ENCODE measurements around the gene MAS1.
"Not testable (repeated sequence)": the region's sequence is repeated elsewhere in the genome, so short reads cannot be mapped to it uniquely, and the experiment has no call there.

Gene MAS1

GRCh38 chr6:159890792-159891191 is at the start of gene MAS1:
Gene MAS1 (plus strand): TSS chr6:159890988. CDS start chr6:159906956, 15,968 bp downstream.
- no peak for DNase-seq

DNA sequence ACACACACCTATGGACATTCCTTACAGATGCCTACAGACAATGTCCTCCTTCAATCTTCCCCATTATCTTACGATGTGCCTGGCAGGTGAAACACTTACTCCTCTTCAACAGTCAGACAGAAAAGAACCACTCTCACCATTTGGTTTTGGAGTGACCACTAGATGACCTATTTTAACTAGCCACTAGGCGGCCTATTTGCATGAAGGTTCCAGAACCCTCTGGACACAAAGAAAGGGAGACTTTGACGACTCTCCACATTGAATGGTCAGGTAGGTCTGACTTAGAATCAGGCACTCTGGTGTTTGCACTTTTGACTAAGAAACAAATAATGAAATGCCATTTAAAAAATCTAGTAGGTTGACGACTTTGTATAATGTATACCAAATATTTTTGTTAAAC is 48.8 kb upstream of the MAS1 start:
- DNase-seq: no peak

DNA sequence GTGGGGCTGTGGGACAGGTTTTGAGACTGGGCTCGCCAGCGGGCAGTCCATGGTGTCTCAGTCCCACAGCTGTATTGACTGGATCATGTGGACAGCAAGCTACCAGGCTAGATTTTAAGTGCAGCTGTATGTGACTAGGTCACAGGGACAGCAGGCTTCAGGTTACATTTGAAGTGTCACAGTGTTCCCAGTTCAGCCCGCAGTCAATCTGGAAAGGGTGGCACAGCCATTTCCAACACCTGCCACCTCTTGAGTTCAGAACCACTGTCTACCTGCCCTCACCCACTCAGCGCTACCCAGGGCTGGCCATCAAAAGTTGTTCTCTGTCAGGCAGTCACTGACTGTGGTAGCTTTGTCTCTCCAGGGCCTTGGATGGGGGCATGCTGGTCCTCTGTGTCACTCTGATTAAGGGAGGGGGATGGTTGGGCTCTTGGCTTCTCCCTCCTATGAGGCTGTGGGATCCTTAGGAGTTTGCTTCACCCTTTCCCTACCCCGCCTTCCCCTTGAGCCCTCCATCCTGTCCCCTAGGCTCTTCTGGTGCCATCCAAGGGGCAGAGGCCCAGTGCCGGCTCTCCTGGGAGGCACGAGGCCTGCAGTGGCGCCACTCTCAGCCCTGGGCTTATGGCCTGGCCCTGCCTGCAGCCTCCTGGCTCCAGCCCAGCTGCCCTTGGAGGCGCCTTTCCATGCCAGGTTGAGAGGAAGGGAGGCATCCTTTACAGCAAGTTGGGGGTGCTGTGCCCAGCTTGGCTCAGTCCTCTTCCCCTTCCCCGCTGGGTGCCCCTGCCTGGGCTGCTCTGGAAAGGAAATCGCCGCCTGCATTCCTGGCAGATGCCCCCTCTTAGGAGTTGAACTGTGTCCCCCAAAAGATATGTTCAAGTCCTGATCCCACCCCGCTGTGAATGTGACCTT is 45.8 kb upstream of the MAS1 start:
- DNase-seq: no peak

DNA sequence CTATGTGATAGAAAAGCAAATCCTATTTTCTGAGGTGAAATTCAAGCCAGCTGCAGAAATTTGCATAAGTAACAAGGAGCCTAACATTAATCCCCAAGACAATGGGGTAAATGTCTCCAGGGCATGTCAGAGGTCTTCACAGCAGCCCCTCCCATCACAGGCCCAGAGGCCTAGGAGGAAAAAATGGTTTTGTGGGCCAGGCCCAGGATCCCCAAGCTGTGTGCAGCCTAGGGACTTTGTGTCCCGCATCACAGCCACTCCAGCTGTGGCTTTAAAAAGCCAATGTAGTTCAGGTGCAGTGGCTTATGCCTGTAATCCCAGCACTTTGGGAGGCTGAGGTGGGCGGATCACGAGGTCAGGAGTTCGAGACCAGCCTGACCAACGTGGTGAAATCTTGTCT is 42.2 kb upstream of the MAS1 start:
- not testable (repeated sequence) for DNase-seq

DNA sequence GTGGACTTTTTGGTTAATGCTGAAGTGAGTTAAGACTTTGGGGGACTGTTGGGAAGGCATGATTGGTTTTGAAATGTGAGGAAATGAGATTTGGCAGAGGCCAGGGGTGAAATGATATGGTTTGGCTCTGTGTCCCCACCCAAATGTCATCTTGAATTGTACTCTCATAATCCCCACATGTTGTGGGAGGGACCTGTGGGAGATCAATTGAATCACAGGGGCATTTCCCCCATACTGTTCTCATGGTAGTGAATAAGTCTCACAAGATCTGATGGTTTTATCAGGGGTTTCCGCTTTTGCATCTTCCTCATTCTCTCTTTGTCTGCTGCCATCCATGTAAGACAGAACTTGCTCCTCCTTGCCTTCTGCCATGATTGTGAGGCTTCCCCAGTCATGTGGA is 40.9 kb upstream of the MAS1 start:
- not testable (repeated sequence) for DNase-seq

- no peak for DNase-seq
Observed at GRCh38 chr6:159852877-159853276, 37.9 kb upstream of the MAS1 start.

DNA sequence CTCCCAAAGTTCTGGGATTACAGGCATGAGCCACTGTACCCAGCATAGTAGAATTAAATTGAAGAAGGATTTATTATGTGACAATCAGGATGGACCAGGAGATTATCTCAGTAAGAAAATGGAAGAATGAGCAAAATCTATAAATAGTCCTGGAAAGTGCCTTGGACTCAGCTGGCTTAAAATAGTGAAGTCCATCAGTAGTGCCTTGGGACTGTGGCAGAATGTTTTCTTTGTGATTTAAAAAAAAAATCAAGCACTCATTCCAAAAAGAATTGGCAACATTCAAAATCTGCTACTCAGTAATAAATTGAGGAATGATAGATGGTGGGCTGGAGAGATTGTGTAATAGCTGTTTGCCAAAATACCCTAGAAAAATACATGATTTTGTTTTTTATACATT is 37.0 kb upstream of the MAS1 start:
- no peak for DNase-seq

DNA sequence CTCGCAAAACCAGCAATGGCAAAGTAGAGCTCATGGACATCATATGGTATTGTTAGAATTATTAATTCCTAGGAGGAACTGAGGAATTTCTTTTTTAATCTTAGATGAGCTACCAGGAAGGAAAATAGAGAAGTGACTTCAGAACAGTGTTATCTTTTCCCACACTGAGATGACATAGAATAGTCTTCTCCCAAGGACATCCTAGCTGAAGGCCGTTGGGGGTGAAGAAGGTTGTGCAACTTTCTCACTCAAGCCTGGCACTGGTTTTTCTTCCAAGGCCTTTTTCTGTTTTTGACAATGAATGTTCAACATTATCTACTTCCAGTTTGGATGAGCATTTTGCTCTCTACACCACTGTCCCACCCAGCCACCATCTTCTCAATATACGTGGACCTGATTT is 35.8 kb upstream of the MAS1 start:
- no peak for DNase-seq

DNA sequence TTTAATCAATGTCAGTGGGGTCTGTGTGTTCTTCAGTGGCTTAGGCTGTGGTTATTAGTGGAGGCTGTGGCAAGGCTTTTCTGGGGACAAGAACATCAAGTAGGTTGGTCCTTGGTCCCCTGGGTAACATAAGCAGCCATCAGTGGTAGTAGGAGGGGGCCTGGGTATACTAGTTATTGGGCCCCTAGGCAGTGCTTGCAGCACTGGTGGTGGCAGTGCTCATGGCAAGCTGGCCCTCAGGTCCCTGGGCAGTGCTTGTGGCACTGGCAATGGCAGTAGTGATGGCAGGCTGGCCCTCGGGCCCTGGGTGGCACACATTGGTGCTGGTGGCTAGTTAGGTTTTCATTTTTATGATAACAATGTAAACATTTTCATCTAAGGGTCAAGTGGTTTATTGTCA is 32.5 kb upstream of the MAS1 start:
- DNase-seq: no peak

DNA sequence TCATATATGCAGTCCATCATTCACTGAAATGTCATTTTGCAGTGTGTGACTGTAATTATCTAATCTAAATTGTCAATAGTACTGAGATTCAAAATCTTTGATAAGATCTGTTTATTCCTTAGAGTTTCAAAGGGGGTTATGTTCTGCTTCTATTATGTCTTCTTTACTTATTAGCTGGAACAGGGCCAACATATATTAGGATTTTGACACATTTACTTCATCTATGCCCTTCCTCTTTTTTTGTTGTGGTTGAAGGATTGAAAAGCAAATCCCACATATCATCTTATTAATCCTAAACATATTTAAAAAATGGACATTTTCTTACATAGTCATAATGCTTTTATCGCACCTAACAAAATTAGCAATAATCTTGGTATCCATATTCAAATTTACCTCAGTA is 30.3 kb upstream of the MAS1 start:
- DNase-seq: no peak

DNA sequence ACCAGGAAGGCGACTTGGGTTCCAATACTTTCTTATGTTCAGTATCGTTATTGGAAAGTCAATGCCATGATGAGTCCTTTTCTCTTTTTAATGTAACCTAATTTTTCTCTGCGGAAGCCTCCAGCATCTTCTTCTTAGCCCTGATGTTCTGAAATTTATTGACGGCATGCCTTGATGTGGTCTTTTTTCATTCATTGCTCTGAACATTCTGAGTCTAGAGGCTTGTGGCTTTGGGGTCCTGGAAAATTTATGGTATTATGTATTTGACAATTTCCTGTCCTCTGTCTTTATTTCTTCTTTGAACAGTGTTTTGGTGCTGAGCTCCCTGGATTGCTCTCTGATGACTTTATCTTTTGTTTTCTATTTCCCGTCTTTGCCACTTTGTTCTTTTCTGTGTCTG is 28.7 kb upstream of the MAS1 start:
- DNase-seq: no peak

DNA sequence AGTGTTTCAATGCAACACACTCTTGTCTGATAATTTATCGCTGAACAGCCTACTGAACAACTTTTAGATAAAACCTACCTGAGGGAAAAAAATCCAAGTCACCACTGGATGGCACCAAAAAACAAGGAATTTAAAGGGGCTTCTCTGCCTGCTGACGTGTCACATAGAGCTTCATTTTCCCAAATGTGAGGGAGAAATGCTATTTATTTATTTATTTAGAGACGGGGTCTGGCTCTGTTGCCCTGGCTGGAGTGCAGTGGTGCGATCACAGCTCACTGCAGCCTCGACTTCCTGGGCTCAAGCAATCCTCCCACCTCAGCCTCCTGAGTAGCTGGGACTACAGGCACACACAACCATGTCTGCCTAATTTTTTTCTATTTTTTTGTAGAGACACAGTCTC is 27.4 kb upstream of the MAS1 start:
- DNase-seq: peak; percentile 24

GRCh38 chr6:159865226-159865920 is 25.4 kb upstream of the MAS1 start:
- DNase-seq: no peak

DNA sequence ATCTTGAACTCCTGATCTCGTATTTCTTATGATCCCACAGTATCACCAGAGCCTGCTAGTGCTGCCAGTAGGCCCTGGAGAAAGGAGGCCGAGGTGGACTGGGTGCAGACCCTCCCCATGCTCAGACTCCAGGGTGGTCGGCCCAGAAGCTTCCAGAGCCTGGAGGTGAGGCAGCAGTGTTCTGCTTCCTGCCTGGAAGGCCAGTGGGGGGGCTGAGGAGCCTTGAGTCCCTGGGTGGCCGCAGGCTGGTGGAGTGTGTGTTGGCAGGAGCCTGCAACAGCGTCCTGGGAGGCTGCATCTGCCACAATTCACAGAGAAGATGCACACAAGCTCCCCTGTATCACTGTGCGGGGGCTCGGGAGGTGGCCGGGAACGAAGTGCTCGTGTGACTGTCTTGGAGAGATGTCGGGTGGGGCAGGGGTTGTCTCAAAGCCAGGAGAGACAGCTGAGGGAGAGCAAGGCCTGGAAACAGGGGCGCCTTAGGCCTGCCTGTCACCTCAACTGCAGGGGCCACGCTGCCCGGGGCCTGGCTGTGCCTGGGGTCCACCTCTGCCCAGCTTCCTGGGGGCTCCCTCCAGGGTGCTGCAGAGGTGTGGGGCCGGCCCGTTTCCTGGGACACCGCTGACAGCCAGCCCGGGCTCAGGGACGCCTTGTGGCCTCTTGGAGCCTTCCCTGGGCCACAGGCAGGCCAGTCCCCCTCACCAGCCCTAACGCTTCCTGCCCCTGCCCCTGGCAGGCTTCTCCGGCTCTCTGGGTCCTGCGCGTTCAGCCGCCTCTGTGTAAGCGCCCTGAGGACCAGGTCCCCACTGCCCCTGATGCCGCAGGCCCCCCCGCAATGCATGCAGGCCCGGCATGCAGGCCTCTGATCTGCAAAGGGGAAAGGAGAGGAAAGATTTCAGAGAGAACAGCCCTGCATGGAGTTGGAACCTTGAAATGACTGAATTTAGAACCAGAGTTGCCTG is 24.2 kb upstream of the MAS1 start:
- no peak for DNase-seq

DNA sequence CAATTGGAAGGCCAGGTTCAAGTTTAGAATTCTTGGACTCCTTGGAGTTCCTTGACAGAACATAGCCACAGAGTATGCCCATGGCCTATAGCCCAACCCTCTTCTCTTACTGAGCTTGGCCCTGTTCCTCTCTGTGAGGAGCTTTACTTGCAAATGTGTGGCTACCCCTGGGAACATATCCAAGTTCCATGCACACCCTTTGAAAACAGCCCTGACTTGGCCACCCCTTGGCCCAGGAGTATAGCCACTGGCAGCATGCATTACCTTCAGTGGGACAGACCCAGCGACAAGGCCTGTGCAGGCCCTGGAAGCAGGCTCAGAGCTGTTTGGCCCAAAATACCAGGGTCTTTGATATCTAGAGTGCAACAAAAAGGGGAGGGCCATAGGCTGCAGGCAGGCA is 19.5 kb upstream of the MAS1 start:
- DNase-seq: no peak

DNA sequence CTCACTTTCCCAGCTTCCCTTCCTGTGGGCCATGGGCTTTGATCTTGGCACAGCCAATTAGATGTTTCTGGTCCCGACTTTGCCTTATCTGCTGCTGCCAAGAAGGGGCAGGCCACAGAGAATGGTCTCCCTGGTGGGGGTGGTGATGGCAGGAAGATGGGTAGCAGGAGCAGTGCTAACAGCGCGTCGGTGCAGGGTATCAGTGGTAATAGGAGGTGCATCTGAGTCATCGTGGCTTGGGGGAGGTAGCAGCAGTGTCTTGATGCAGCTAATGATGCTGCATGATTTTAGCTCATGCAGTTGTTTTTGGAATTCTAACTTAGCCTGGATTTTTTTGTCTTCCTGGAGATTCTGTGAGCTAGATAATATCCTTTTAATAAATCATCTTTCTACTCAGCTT is 18.9 kb upstream of the MAS1 start:
- peak; percentile 38 for DNase-seq

- no peak for DNase-seq
Observed at GRCh38 chr6:159874435-159874834, 16.4 kb upstream of the MAS1 start.

- no peak for DNase-seq
Observed at GRCh38 chr6:159875194-159875593, 15.6 kb upstream of the MAS1 start.

DNA sequence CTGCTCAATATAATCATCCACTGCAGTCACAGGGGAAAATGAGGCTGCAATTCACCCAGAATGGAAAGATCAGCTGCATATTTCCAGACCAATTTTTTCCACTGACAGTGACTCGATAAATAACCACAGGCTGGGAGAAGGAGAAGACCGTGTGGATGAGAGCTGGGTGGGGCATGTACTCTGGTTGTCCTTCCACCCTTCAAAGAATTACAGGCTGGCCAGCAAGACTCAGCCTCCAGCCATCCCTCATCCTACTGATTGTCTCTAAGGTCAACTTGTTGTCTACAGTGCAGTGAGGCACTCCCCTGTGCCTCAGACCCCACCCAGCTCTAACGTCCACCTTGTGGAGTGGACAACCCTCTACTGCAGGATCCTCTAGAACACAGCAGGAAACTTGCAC is 14.5 kb upstream of the MAS1 start:
- no peak for DNase-seq

GRCh38 chr6:159877256-159877808 is 13.5 kb upstream of the MAS1 start:
- no peak for DNase-seq

GRCh38 chr6:159878341-159878740 is 12.4 kb upstream of the MAS1 start:
- no peak for DNase-seq

DNA sequence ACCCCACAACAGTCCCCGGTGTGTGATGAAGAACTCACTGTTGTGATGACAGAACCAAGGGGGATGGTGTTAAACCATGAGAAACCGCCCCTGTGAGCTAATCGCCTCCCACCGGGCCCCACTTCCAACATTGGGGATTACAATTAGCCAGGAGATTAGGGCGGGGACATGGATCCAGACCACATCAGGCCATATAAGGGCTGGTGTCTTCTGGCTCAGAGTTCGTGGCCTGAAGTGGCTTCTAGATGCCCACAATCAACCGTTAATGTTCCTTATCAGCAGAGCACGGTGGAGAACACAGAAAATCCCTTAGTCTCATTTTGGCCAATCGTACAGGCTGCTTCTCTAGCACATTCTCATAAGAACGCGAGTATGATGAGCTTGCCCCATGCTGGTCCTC is 10.9 kb upstream of the MAS1 start:
- no peak for DNase-seq

DNA sequence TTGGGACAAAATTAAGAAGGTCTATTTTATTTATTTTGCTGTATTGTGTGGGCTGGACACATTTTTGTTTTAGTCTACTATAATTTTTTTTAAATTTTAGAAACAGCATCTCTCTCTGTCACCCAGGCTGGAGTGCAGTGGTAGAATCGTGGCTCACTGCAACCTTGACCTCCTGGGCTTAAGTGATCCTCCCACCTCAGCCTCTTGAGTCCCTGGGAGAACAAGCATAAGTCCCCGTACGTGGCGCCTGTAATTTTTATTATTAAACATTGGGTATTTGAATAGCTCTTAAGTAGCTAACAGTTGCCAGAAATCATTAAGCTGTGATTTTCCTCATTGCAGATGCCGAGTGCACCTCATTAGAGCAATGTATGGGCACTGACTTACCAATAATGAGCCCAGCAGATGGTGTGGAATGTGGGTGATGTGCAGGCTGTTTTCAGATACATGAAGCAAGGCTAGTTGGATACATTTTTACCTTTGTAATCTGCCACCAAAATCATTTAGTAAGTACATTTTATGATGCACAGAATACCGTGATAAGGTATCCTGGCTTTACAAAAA is 10.3 kb upstream of the MAS1 start:
- DNase-seq: no peak
